HepG2 (cell line): ENCODE data around the gene FBXO24. TPM values are rescaled to one million over a fixed set of nuclear protein-coding genes. Genes with fewer than 3 reads are reported as not detected.

Experiments
- BRD4 ChIP-seq: sonication (generic); formaldehyde crosslinking; IDR thresholded peaks from 2 replicates; pipeline ENCODE4 v1.4.0; 2020; ENCODE audit warnings: missing genetic modification reagents
- FOXA1 ChIP-seq, 2 experiments: fragments of 450-650 bp in 1 of 2; sonication (generic) in 1 of 2; formaldehyde crosslinking in 1 of 2; IDR thresholded peaks; 2 replicates each; pipeline versions ENCODE4 v1.4.0 to v1.6.1; 2016 to 2020; ENCODE audit warnings: missing genetic modification reagents in 1 of 2
- HMGXB3 ChIP-seq: sonication (generic); formaldehyde crosslinking; IDR thresholded peaks from 2 replicates; pipeline ENCODE4 v1.4.0; 2020; ENCODE audit warnings: missing genetic modification reagents, borderline replicate concordance
- HNRNPH1 ChIP-seq: fragments of 200-400 bp; formaldehyde crosslinking; optimal IDR thresholded peaks from 2 replicates; pipeline ENCODE3; 2017; ENCODE audit warnings: mild to moderate bottlenecking, low read depth, low read length
- MTERF4 ChIP-seq: sonication (generic); formaldehyde crosslinking; IDR thresholded peaks from 2 replicates; pipeline ENCODE4 v1.8.0; 2023; ENCODE audit warnings: mild to moderate bottlenecking, missing genetic modification reagents
- PLSCR1 ChIP-seq: sonication (generic); formaldehyde crosslinking; IDR thresholded peaks from 2 replicates; pipeline ENCODE4 v1.5.0; 2020; ENCODE audit warnings: missing genetic modification reagents, mild to moderate bottlenecking, borderline replicate concordance
- SMAD9 ChIP-seq: sonication (generic); formaldehyde crosslinking; IDR thresholded peaks from 2 replicates; pipeline ENCODE4 v1.5.1; 2020; ENCODE audit warnings: mild to moderate bottlenecking, missing genetic modification reagents
- U2AF1 ChIP-seq: fragments of 200-400 bp; formaldehyde crosslinking; optimal IDR thresholded peaks from 2 replicates; pipeline ENCODE3; 2017; ENCODE audit warnings: mild to moderate bottlenecking, low read depth, low read length
- ZEB1 ChIP-seq: IDR thresholded peaks from 2 replicates; pipeline ENCODE4 v1.6.1; 2012; ENCODE audit warnings: mild to moderate bottlenecking, low read depth, inconsistent platforms; ENCODE audit not compliant: insufficient replicate concordance
- ZNF260 ChIP-seq: sonication (generic); formaldehyde crosslinking; IDR thresholded peaks from 2 replicates; pipeline ENCODE4 v1.4.0; 2020; ENCODE audit warnings: missing genetic modification reagents, low read depth, mild to moderate bottlenecking, borderline replicate concordance
- ZNF484 ChIP-seq: sonication (generic); formaldehyde crosslinking; IDR thresholded peaks from 2 replicates; pipeline ENCODE4 v1.5.1; 2020; ENCODE audit warnings: mild to moderate bottlenecking, low read depth, missing genetic modification reagents, borderline replicate concordance
- polyA plus RNA-seq, 8 experiments: library from polyadenylated mRNA; depleted of rRNA in 3 of 8; stranded (reverse) in 7 of 8; unstranded in 1 of 8; fragments of >200 nt; fragmentation: Illumina TruSeq in 4 of 8; extraction: Trizol in 4 of 8; gene quantifications; 2 replicates each; pipeline versions ENCODE4 v1.2.1 to v1.2.3, GENCODE V29; 2011 to 2016; ENCODE audit warnings: low read depth in 4 of 8, missing spikeins in 1 of 8, mixed read lengths in 1 of 8; ENCODE audit not compliant: insufficient read depth in 1 of 8
- total RNA-seq, 5 experiments: library from RNA; depleted of rRNA; stranded (reverse); fragments of >200 nt; fragmentation: Illumina TruSeq; extraction: Trizol; gene quantifications; 2 replicates each; pipeline ENCODE4 v1.2.3, GENCODE V29; 2016; ENCODE audit warnings: low read depth in 1 of 5
- TF ChIP-seq, protein P1 (sequence below), 2 experiments: sonication (generic) in 1 of 2; formaldehyde crosslinking in 1 of 2; IDR thresholded peaks; 2 replicates each; pipeline versions ENCODE4 v1.5.1 to v1.6.1; 2011 to 2020; ENCODE audit warnings: borderline replicate concordance in 1 of 2, low read depth in 1 of 2, low read length in 1 of 2, mild to moderate bottlenecking in 1 of 2, missing genetic modification reagents in 1 of 2, moderate library complexity in 1 of 2
- TF ChIP-seq, protein P2 (sequence below): sonication (generic); formaldehyde crosslinking; IDR thresholded peaks from 2 replicates; pipeline ENCODE4 v1.5.1; 2020; ENCODE audit warnings: missing genetic modification reagents, mild to moderate bottlenecking, borderline replicate concordance

The FBXO24 gene
- total and polyA plus RNA-seq, 2 of the 13 experiments (the other 11 are each of a cell fraction or from before 2014, with no cell fraction given): 0.20 to 0.55 TPM

- TF ChIP-seq BRD4 (CRISPR knock-in tag) (peak; percentile 27; the same call in 1 of the 2 replicates), ZNF484 (no peak), PLSCR1 (CRISPR knock-in tag) (no peak), HNRNPH1 (no peak), ZNF260 (CRISPR knock-in tag) (no peak), SMAD9 (no peak), ZEB1 (no peak), U2AF1 (no peak), HMGXB3 (CRISPR knock-in tag) (no peak; the same call in 1 of the 2 replicates), MTERF4 (CRISPR knock-in tag) (0 out of 2 replicates have a peak, but pooled peaks have one; percentile 15), FOXA1 (IDR thresholded peaks at IDR 0.05) (peak; percentile 56; the same call in 1 of the 2 replicates), FOXA1 (CRISPR knock-in tag; IDR thresholded peaks at IDR 0.05) (peak; percentile 96)
- TF ChIP-seq, protein P1, sequence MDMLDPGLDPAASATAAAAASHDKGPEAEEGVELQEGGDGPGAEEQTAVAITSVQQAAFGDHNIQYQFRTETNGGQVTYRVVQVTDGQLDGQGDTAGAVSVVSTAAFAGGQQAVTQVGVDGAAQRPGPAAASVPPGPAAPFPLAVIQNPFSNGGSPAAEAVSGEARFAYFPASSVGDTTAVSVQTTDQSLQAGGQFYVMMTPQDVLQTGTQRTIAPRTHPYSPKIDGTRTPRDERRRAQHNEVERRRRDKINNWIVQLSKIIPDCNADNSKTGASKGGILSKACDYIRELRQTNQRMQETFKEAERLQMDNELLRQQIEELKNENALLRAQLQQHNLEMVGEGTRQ (IDR thresholded peaks at IDR 0.05; ENCODE audit: low read depth, low read length): no peak
- TF ChIP-seq, protein P1 (CRISPR knock-in tag; IDR thresholded peaks at IDR 0.05; ENCODE audit: borderline replicate concordance): no peak
- TF ChIP-seq, protein P2, sequence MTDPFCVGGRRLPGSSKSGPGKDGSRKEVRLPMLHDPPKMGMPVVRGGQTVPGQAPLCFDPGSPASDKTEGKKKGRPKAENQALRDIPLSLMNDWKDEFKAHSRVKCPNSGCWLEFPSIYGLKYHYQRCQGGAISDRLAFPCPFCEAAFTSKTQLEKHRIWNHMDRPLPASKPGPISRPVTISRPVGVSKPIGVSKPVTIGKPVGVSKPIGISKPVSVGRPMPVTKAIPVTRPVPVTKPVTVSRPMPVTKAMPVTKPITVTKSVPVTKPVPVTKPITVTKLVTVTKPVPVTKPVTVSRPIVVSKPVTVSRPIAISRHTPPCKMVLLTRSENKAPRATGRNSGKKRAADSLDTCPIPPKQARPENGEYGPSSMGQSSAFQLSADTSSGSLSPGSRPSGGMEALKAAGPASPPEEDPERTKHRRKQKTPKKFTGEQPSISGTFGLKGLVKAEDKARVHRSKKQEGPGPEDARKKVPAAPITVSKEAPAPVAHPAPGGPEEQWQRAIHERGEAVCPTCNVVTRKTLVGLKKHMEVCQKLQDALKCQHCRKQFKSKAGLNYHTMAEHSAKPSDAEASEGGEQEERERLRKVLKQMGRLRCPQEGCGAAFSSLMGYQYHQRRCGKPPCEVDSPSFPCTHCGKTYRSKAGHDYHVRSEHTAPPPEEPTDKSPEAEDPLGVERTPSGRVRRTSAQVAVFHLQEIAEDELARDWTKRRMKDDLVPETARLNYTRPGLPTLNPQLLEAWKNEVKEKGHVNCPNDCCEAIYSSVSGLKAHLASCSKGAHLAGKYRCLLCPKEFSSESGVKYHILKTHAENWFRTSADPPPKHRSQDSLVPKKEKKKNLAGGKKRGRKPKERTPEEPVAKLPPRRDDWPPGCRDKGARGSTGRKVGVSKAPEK (CRISPR knock-in tag): no peak
Observed at GRCh38 chr7:100546129-100546925, 39.8 kb upstream of the FBXO24 start (continued).
